ENCODE measurements around the gene RHOG. TPM values are rescaled to one million over a fixed set of nuclear protein-coding genes. Genes with fewer than 3 reads are reported as not detected.

RHOG gene
- total and polyA plus RNA-seq, 9 of the 15 experiments (the other 6 are each of a cell fraction or from before 2014, with no cell fraction given), result 22.6 to 162 (median 80.3) TPM

- ATAC-seq, result peak; percentile 55
- peak in 3 of 4 experiments; percentile 32 to 89 (median 80) for DNase-seq (ENCODE audit: extremely low read depth in 1 of 4, low spot score in 3 of 4)
- in situ Hi-C loops (cut with MboI) (no loop called here), intact Hi-C loops (cut with micrococcal nuclease) (no loop called here)
- peak overlapping the region; percentile 86 for H3K27ac ChIP-seq (ENCODE audit: extremely low read depth, low read depth, low read length)
- BruUV-seq (replicated peaks), result no TSS peak
- H3K9ac ChIP-seq (ENCODE audit: insufficient read depth in 1 of 2, low read depth in 2 of 2, low read length in 2 of 2), result peak overlapping the region; percentile 84 to 94; a peak in 3 of 4 replicates
- peaks cover 4% of the 10 kb centered on the region; the same call in 1 of the 2 replicates for H4K20me1 ChIP-seq (replicated peaks; ENCODE audit: control insufficient read depth, insufficient read depth, low read length)
- peaks cover 50 to 66% of the 10 kb centered on the region in 2 experiments for H3K4me1 ChIP-seq (replicated peaks in 1 of 2; ENCODE audit: control insufficient read depth in 2 of 2, insufficient read depth in 2 of 2, low read length in 2 of 2)
- H2AFZ ChIP-seq (ENCODE audit: low read depth, low read length), result no peak overlapping the region
- FAIRE-seq, result peak; percentile 84
- no peaks in the 10 kb centered on the region for H3K9me3 ChIP-seq (replicated peaks; ENCODE audit: control insufficient read depth, insufficient read depth, low read depth, low read length)
- CTCF ChIA-PET (ENCODE audit: low intra/inter-chr PET ratio), result no interaction called here
- WGBS (ENCODE audit: insufficient coverage, low coverage, missing lambda C conversion rate), result 0% methylated on average over 1 of the region's 1 CpG
- H3K4me2 ChIP-seq (ENCODE audit: insufficient read depth, low read length), result peak overlapping the region; percentile 93
- no peaks in the 10 kb centered on the region for H3K27me3 ChIP-seq (ENCODE audit: control insufficient read depth in 2 of 2, insufficient read depth in 2 of 2, low read length in 2 of 2)
- H3K9me1 ChIP-seq (ENCODE audit: control insufficient read depth, insufficient read depth, low read length), result no peaks in the 10 kb centered on the region
- peaks cover 50% of the 10 kb centered on the region for H3K36me3 ChIP-seq (ENCODE audit: control insufficient read depth, insufficient read depth, low read length)
- POLR2A ChIA-PET, result interaction anchor here (0.6 to 2.7 kb wide), 7 partner anchors 12 to 209 kb away, joined by 3 to 18 read pairs (median 5); no protein-coding TSS in a partner anchor
- H3K79me2 ChIP-seq (ENCODE audit: control insufficient read depth, insufficient read depth, low read length), result peaks cover 84% of the 10 kb centered on the region
- H3K4me3 ChIP-seq, result peak overlapping the region; percentile 89
- no peak for TF ChIP-seq ARHGAP35 (IDR thresholded peaks at IDR 0.05; ENCODE audit: partially characterized antibody)
- no peak for TF ChIP-seq ZBTB11 (CRISPR knock-in tag; IDR thresholded peaks at IDR 0.05)
- no peak for TF ChIP-seq MLLT1 (IDR thresholded peaks at IDR 0.05)
- no peak for TF ChIP-seq TFAM (CRISPR knock-in tag; conservative IDR thresholded peaks at IDR 0.05)
- no peak for TF ChIP-seq ARID2 (IDR thresholded peaks at IDR 0.05)
- peak in 1 of 2 experiments; percentile 86; a peak in 2 of 4 replicates for TF ChIP-seq MAZ (CRISPR knock-in tag; conservative IDR thresholded peaks at IDR 0.05 in 1 of 2, IDR thresholded peaks at IDR 0.05 in 1 of 2)
- TF ChIP-seq THAP7 (CRISPR knock-in tag; IDR thresholded peaks at IDR 0.05), result no peak
- TF ChIP-seq ELF1 (tag; IDR thresholded peaks at IDR 0.05), result no peak
- TF ChIP-seq ZBTB9 (CRISPR knock-in tag; IDR thresholded peaks at IDR 0.05), result 0 out of 2 replicates have a peak, but pooled peaks have one; percentile 22
- TF ChIP-seq ZBTB26 (CRISPR knock-in tag; IDR thresholded peaks at IDR 0.05), result no peak
- TF ChIP-seq ZNF785 (CRISPR knock-in tag; IDR thresholded peaks at IDR 0.05), result no peak
Observed at GRCh38 chr11:3837793-3838192, 3.0 kb downstream of the RHOG start.

All from K562 (cell line).